ENCODE results near the gene SEMA6D.

The SEMA6D gene

GRCh38 chr15:47717036-47717612, at the start of gene SEMA6D:
TSS of gene SEMA6D (plus strand) at chr15:47717505. CDS start at chr15:47759799, 42,294 bp downstream.
- peak; percentile 54 for DNase-seq

GRCh38 chr15:47669221-47669620, 48.1 kb upstream of the SEMA6D start:
- peak; percentile 32 for DNase-seq

GRCh38 chr15:47670365-47670764, 46.9 kb upstream of the SEMA6D start:
- no peak for DNase-seq

GRCh38 chr15:47673232-47673761, 44.0 kb upstream of the SEMA6D start:
- DNase-seq: no peak

GRCh38 chr15:47674586-47675232, 42.6 kb upstream of the SEMA6D start:
- DNase-seq: peak; percentile 84

- DNase-seq: no peak
Measured at GRCh38 chr15:47675735-47676134, 41.6 kb upstream of the SEMA6D start.

GRCh38 chr15:47678040-47678439, 39.3 kb upstream of the SEMA6D start:
- DNase-seq: no peak

GRCh38 chr15:47682661-47683060, 34.6 kb upstream of the SEMA6D start:
- DNase-seq: no peak

- no peak for DNase-seq
Measured at GRCh38 chr15:47685141-47685870, 32.0 kb upstream of the SEMA6D start.

- no peak for DNase-seq
Measured at GRCh38 chr15:47688573-47689086, 28.7 kb upstream of the SEMA6D start.

GRCh38 chr15:47689660-47690059, 27.6 kb upstream of the SEMA6D start:
- no peak for DNase-seq

- DNase-seq: no peak
Measured at GRCh38 chr15:47691882-47692281, 25.4 kb upstream of the SEMA6D start.

- no peak for DNase-seq
Measured at GRCh38 chr15:47696351-47696750, 21.0 kb upstream of the SEMA6D start.

GRCh38 chr15:47705281-47705997, 11.9 kb upstream of the SEMA6D start:
- DNase-seq: no peak

GRCh38 chr15:47707391-47707790, 9.9 kb upstream of the SEMA6D start:
- no peak for DNase-seq

GRCh38 chr15:47708161-47708980, 8.9 kb upstream of the SEMA6D start:
- DNase-seq: no peak

GRCh38 chr15:47711655-47712054, 5.7 kb upstream of the SEMA6D start:
- no peak for DNase-seq

- no peak for DNase-seq
Measured at GRCh38 chr15:47715402-47715801, 1.9 kb upstream of the SEMA6D start.

- DNase-seq: no peak
Measured at GRCh38 chr15:47715856-47716445, 1.4 kb upstream of the SEMA6D start.

GRCh38 chr15:47716516-47716915, 789 bp upstream of the SEMA6D start:
- no peak for DNase-seq

Measured in NCI-H2081 treated with DMSO at 0.1 percent for 48 hours (cell line).